K562 (cell line): ENCODE measurements around the gene SIK3.

Source experiments
- CTCF ChIP-seq, 3 experiments: IDR thresholded peaks in 2 of 3; conservative IDR thresholded peaks in 1 of 3; 2 replicates each; pipeline ENCODE4 v1.5.1; 2011 to 2012; ENCODE audit warnings: low read length in 3 of 3, mild to moderate bottlenecking in 3 of 3, control low read depth in 2 of 3, improper control_type of control experiment in 1 of 3, inconsistent platforms in 1 of 3, low read depth in 1 of 3, mixed read lengths in 1 of 3, moderate library complexity in 1 of 3; ENCODE audit not compliant: insufficient read depth in 2 of 3
- EZH2 ChIP-seq: IDR thresholded peaks from 2 replicates; pipeline ENCODE4 v1.6.1; 2012; ENCODE audit warnings: low read depth, mild to moderate bottlenecking, inconsistent platforms, low read length, borderline replicate concordance
- FOS ChIP-seq: IDR thresholded peaks from 3 replicates; pipeline ENCODE4 v1.6.1; 2011; ENCODE audit not compliant: insufficient read length; ENCODE audit errors: extremely low read depth
- FOXA3 ChIP-seq, 2 experiments: fragments of 450-650 bp in 1 of 2; sonication (generic) in 1 of 2; formaldehyde crosslinking; IDR thresholded peaks in 1 of 2; conservative IDR thresholded peaks in 1 of 2; 2 replicates each; pipeline versions ENCODE4 v1.4.0 to v1.8.0; 2020 to 2022; ENCODE audit warnings: mild to moderate bottlenecking in 2 of 2, missing genetic modification reagents in 1 of 2
- YY1 ChIP-seq, 3 experiments: IDR thresholded peaks; 2 replicates each; pipeline ENCODE4 v1.6.1; 2011; ENCODE audit warnings: low read length in 2 of 3, mild to moderate bottlenecking in 2 of 3, moderate library complexity in 2 of 3, borderline replicate concordance in 1 of 3, control low read depth in 1 of 3, low read depth in 1 of 3; ENCODE audit not compliant: insufficient read depth in 3 of 3, insufficient replicate concordance in 2 of 3, control insufficient read depth in 1 of 3, insufficient read length in 1 of 3; ENCODE audit errors: extremely low read depth in 1 of 3

- TF ChIP-seq FOXA3 (CRISPR knock-in tag; conservative IDR thresholded peaks at IDR 0.05 in 1 of 2, IDR thresholded peaks at IDR 0.05 in 1 of 2): no peak
- no peak for TF ChIP-seq FOS
- TF ChIP-seq YY1 (IDR thresholded peaks at IDR 0.05; ENCODE audit: borderline replicate concordance in 1 of 3, control insufficient read depth in 1 of 3, extremely low read depth in 1 of 3, insufficient read depth in 3 of 3, insufficient read length in 1 of 3, insufficient replicate concordance in 2 of 3, low read depth in 1 of 3, low read length in 2 of 3): no peak
- no peak for TF ChIP-seq CTCF (IDR thresholded peaks at IDR 0.05 in 2 of 3, conservative IDR thresholded peaks at IDR 0.05 in 1 of 3; ENCODE audit: insufficient read depth in 2 of 3, low read depth in 1 of 3, low read length in 3 of 3)
- no peak for TF ChIP-seq EZH2
These were observed 244.7 kb downstream of the SIK3 start for GRCh38 chr11:116853461-116854073.
